GM18502 (cell line): Measurements from ENCODE around the gene IFNG.

Experiments used
- ATAC-seq: cut with Tn5 transposase; IDR thresholded peaks from one replicate; pipeline ENCODE4 v1.9.1; 2021; ENCODE audit warnings: mild to moderate bottlenecking; ENCODE audit not compliant: unreplicated experiment, poor library complexity

The IFNG gene

GRCh38 chr12:68169213-68169889, 9.8 kb upstream of the IFNG start:
- no peak for ATAC-seq

GRCh38 chr12:68166317-68166831, 6.8 kb upstream of the IFNG start:
- ATAC-seq, result no peak

DNA sequence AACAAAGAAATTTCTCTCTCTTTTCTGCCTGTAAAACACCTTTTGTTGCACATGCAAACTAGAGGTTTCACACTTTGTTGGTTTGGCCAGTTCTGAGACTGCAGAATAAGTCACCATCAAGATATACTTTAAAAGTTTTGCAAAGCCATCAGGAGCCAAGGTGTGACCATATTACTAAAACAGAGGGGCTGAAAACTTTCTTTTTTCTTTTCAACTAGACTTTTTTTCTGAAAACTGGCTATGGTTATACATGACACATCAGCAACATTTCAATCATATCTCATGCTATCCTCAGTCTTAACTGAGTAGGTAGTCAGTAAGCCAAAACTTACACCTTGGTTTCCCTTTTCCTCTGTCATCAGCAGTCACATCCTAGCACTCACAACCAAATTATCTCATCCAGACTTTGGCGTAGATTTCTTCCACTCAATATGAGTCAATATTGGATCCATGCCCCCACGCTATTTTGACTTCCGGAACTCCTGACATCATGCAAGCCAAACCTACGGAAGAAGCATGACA, 4.1 kb upstream of the IFNG start:
- peak; percentile 70 for ATAC-seq

- no peak for ATAC-seq
These were observed 2.8 kb upstream of the IFNG start for GRCh38 chr12:68162374-68162773.

- ATAC-seq, result no peak
These were observed 1.1 kb downstream of the IFNG start for GRCh38 chr12:68158432-68158831.

- no peak for ATAC-seq
These were observed 2.2 kb downstream of the IFNG start for GRCh38 chr12:68157380-68157779.

DNA sequence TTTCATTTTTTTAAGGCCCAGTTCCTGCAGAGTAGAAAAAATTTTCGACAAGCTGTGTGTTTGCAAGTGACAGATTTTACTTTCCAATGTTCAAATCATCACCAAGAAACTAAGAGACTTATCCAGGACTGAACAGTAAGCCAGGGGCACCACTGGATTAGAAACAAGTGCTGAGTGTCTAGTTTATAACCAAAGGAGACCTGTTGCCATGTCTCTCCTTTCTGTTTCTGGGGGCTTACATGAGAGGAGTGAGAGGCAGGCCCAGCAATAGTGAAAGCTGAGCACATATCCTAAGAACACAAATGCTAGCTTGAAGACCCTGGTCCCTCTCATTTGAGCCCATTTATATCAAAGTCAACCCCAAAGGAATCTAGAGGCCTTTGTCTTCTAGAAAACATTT, 2.9 kb downstream of the IFNG start:
- ATAC-seq, result no peak

- ATAC-seq, result no peak
These were observed 4.8 kb downstream of the IFNG start for GRCh38 chr12:68154779-68155178.

DNA sequence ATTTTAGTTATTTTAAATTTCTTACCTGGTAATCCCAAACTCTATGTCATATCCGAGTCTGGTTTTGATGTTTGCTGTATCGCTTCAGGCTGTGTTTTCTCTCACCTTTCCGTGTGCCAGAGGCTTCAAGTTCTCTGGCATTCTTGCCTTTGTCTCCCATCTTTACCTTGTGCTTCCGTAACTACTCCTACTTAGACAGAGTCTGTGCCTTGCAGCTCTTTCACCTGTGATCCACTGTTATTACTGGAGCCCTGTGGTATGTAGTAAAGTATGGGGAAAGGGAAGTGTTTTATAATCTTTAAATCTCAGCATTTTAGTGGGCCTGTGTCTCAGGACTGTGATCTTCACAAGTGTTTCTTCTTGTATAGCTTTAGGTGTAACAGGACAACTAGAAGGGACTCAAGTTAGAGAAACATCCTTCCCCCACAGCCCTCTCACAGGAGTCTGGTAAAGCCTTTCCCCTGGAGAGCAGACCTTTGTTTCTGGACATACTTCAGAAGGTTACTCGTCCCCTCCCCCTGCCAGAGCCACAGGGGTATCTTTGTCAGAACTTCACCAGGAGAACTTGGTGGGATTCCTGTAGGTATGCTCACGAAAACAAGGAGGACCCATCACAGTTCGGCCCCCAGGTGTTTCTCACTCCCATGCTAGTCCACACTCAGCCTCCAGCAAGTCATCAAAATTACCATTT, 11.1 kb downstream of the IFNG start:
- ATAC-seq, result no peak

DNA sequence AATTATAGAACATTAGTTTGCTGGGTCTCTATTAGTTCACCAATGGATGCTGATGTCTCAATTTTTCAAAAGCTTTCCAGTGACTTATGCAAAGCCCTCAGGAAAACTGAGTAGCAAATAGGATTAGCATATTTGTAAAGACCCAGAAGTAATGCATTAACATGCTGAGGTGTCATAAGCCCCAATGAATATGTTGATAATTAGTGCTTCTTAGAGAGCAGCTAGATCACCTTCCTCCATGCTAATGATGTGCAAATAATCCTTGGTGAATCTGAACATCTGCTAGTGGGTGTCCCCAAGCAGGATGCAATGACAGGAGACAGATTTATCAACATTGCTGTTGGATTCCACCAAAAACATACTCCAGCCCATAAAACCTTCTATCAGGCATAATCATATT, 19.0 kb downstream of the IFNG start:
- no peak for ATAC-seq

- ATAC-seq, result no peak
These were observed 19.6 kb downstream of the IFNG start for GRCh38 chr12:68139941-68140340.

GRCh38 chr12:68139001-68139400, 20.5 kb downstream of the IFNG start:
- ATAC-seq, result no peak

DNA sequence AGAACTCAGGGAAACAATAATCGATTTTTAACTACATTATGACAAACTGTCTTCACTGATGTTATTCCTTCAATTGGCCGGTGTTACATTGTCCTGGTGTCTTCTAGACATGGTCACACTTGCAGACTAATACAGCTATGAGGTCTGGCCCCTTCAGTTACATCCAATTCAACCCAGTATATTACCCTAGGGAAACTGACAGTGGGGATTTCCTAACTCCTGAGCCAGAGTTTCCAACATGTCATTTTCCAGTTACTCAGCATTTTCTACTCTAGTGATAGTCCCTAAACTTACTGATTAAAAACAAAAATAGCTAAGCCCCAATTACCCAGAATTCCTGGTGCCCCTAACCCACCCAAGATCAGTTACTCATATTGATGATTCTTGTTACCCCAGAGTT, 21.1 kb downstream of the IFNG start:
- ATAC-seq, result no peak

DNA sequence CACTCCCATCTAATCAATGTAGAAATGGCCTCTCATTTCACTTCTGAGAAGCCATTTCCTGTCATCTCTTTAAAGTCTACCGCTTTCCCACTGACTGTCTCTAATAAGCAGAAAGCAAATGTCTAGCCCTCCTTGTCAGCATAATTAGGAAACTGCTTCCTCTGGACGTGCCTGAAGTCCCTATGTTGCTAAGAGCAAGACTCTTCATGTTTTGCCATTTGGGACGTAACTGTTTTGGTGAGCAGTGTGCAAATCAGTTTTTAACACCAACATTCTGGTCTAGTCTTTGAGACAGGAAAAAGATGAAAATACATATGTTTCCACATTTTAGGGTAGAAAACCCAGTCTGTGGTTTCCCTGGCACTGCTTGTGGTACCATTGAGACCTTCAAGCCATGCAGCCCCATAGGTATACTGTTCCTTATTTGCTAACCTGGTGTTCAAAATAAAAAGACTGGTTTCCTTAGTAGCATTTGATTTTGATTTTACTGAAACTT, 22.2 kb downstream of the IFNG start:
- ATAC-seq, result no peak

DNA sequence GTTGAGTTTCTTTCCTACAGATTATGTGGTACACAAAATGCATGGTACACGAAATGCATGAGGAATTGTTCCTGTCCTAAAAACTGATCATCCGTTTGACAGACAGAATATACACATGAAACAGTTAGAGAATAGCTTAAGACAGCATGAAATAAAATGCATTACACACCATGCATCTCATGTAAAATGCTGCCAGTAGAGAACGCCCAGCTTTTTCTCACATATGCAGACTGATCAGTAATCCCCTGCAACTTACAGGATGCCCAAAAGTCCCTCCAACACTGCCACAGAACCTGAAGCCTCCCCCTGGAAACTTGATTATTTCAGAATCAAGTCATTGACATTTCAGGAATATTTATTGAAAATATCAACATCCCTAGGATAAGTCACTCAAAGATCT, 24.0 kb downstream of the IFNG start:
- no peak for ATAC-seq

- ATAC-seq, result no peak
These were observed 27.6 kb downstream of the IFNG start for GRCh38 chr12:68131867-68132414.

- no peak for ATAC-seq
These were observed 29.6 kb downstream of the IFNG start for GRCh38 chr12:68129979-68130378.

- ATAC-seq, result no peak
These were observed 37.2 kb downstream of the IFNG start for GRCh38 chr12:68122236-68122920.

GRCh38 chr12:68121143-68121542, 38.4 kb downstream of the IFNG start:
- ATAC-seq, result no peak

DNA sequence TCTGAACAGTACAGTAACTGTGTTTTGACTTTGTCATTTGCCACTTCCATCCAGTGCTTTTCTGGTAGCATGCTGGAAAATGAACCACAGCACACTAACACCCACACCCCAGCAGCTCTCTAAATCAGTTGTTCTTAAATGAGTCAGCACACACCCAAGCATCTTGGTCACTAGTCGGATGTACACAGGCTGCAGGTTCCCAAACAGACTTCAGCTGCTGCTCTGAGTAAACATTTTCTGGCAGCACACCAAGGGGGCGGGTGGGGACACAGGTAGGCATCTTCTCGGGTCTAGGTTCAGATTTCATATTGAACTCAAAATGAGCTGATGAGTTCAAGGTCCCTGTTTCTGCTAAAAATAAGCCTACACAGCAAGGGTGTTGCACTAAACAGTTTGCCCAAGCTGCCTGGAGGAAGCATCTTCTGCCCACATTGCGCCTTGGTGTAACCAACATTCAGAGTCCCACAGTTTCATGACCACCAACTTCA, 39.8 kb downstream of the IFNG start:
- ATAC-seq, result peak; percentile 95
